Measurements from ENCODE around the gene SEMA4A. TPM values are rescaled to one million over a fixed set of nuclear protein-coding genes. Genes with fewer than 3 reads are reported as not detected.

Gene SEMA4A
- total and polyA plus RNA-seq, 9 of the 15 experiments (the other 6 are each of a cell fraction or from before 2014, with no cell fraction given): 0.04 to 1.7 (median 0.45) TPM

- TF ChIP-seq NFXL1 (CRISPR knock-in tag; IDR thresholded peaks at IDR 0.05) (no peak), ZNF41 (CRISPR knock-in tag; conservative IDR thresholded peaks at IDR 0.05) (no peak), BRF1 (IDR thresholded peaks at IDR 0.05; ENCODE audit: borderline replicate concordance, extremely low read depth, insufficient read length) (no peak), ZNF77 (CRISPR knock-in tag; IDR thresholded peaks at IDR 0.05) (no peak), FOS (IDR thresholded peaks at IDR 0.05; ENCODE audit: extremely low read depth, insufficient read length) (peak; percentile 20), FOSL1 (tag; conservative IDR thresholded peaks at IDR 0.05) (peak; percentile 91), MAZ (CRISPR knock-in tag; conservative IDR thresholded peaks at IDR 0.05 in 1 of 2, IDR thresholded peaks at IDR 0.05 in 1 of 2) (no peak), RCOR1 (IDR thresholded peaks at IDR 0.05; ENCODE audit: borderline replicate concordance in 1 of 2, low read depth in 2 of 2, low read length in 2 of 2) (no peak), ZC3H4 (CRISPR knock-in tag; IDR thresholded peaks at IDR 0.05; ENCODE audit: borderline replicate concordance) (no peak), ZNF407 (IDR thresholded peaks at IDR 0.05; ENCODE audit: low read depth) (no peak), CBFA2T3 (IDR thresholded peaks at IDR 0.05) (peak; percentile 21; the same call in 1 of the 2 replicates), KDM2B (CRISPR knock-in tag; IDR thresholded peaks at IDR 0.05) (no peak), ZNF764 (CRISPR knock-in tag; IDR thresholded peaks at IDR 0.05; ENCODE audit: low read depth) (no peak), CREM (IDR thresholded peaks at IDR 0.05; ENCODE audit: low read depth) (no peak), MAFF (IDR thresholded peaks at IDR 0.05; ENCODE audit: low read length) (no peak), PHF8 (IDR thresholded peaks at IDR 0.05; ENCODE audit: borderline replicate concordance, low read length) (no peak), DMBX1 (CRISPR knock-in tag; IDR thresholded peaks at IDR 0.05; ENCODE audit: borderline replicate concordance) (no peak), RBFOX2 (IDR thresholded peaks at IDR 0.05; ENCODE audit: low read depth, low read length) (0 out of 2 replicates have a peak, but pooled peaks have one; percentile 16), ZBTB17 (CRISPR knock-in tag; IDR thresholded peaks at IDR 0.05) (no peak), ATF1 (CRISPR knock-in tag; IDR thresholded peaks at IDR 0.05) (no peak), ATF1 (tag; IDR thresholded peaks at IDR 0.05) (no peak), KLF1 (tag; IDR thresholded peaks at IDR 0.05) (no peak), RBM22 (IDR thresholded peaks at IDR 0.05; ENCODE audit: low read depth, low read length, poor library complexity, severe bottlenecking) (no peak)
Measured at GRCh38 chr1:156119503-156120209, 33.7 kb upstream of the SEMA4A start (continued).
